ENCODE data around the gene HOOK1.

GRCh38 chr1:59908084-59908483 is 93.3 kb downstream of the HOOK1 start:
- TF ChIP-seq GATA2 (IDR thresholded peaks at IDR 0.05; ENCODE audit: low read depth, low read length) (no peak), GATA3 (IDR thresholded peaks at IDR 0.05; ENCODE audit: low read depth, low read length) (no peak)
